NCI-H1436 (cell line): ENCODE measurements around the gene DMPK.
A peak's percentile ranks its signal among the peaks of the same experiment; 100 is the strongest.
"Not testable (repeated sequence)": the region's sequence is repeated elsewhere in the genome, so short reads cannot be mapped to it uniquely, and the experiment has no call there.

Experiments
- DNase-seq: peaks from one replicate; lab custom pipeline; 2025; lab: John Stamatoyannopoulos, UW

DMPK gene

DNA sequence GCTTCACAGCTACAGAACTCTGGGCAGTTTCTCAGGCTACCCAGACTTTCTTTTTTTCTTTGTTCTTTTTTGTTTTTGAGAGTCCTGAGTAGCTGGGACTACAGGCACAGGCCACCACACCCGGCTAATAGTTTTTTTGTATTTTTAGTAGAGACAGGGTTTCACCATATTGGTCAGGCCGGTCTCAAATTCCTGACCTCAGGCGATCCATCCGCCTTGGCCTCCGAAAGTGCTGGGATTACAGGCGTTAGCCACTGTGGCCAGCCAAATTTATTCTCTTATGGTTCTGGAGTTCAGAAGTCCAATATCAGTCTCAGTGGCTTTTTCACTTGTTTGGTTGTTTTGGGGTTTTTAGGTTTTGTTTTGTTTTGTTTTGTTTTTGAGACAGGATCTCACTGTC, 36.7 kb downstream of the DMPK start:
- no peak for DNase-seq

DNA sequence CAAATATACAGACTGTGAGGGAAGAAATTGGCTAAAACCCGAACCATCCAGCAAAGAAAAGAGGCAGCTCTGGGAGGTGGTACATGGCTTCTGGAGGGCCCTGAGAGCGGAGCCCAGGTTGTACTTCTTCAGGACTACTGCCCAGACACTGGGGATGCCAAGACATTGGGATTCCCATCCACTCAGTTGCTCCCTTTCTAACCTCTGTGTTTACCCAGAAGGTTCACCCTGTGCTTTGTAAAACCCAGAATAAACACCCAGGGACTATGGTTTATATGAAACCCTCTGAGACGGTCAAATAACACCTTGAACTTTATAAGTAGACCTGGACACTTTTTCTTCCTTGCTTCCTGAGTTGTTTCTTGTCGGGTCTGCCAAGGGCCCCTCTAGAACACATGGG, 39.3 kb downstream of the DMPK start:
- no peak for DNase-seq

DNA sequence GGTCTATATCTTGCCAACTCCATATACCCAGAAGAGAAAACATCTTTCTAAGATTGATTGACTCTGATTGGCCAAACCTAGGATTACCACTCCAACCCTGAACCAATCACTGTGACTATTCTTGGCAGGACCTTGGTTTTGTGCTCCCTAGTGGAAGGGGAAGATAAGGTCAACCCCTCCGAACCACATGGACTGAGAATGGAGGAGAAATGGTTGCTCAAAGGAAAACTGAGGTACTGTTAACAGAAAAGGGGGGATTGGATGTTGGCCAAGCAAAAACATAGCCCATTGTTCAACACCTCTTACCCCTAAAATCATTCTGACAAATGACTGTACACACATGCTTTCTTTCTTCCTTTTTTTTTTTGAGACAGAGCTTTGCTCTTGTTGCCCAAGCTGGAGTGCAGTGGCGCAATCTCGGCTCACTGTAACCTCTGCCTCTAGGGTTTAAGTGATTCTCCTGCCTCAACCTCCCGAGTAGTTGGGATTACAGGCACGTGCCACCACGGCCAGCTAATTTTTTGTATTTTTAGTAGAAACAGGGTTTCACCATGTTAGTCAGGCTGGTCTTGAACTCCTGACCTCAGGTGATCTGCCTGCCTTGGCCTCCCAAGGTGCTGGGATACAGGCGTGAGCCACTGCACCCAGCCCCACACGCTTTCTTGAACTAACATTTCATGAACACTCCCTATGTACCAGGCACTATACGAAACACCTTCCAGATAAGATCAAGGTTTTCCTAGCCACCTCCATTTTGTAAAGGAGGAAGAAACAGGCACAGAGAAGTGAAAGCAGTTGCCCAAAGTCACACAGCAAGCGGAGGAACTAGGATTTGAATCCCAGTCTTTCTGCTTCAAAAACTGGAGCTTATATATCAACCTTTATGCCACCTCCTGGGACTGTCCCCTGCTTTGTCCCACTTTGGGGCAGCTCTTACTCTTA, 42.5 kb downstream of the DMPK start:
- DNase-seq: no peak

DNA sequence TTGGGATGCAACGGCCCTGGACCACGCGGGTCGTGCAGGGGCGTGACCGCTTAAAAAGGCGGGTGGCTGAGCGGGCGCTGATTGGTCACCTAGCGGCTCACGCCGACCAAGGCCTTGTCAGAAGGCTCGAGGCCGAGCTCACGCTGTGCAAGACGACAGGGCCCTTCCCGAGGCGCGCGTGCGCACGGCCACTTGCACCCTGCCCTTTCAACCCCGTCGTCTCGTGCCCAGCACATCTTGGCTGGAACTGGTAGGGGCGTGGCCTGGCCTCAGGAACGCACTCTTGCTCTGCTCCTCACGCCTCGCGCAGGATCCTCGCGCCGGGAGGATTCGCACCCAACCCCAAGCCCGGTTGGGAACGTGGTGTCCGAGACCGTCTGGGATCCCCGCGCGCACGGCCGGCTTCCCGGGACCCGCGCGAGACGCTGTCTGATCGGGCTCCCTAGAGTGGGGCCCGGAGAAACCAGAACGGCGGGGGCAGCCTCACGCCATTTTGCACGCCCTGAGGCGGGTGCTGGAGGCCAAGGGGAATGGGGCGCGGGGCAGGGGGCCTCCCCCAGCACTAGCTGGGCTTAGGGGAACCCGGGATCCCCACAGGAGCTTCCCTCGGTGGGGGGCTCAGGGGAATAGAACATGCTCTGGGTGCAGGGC, 49.0 kb downstream of the DMPK start, which contains the start of gene MEIOSIN:
Gene MEIOSIN, plus strand, starts transcription at position 280 of the 651 bp plus-strand sequence. CDS start 1,938 bp downstream, outside the sequence.
- DNase-seq: no peak

DNA sequence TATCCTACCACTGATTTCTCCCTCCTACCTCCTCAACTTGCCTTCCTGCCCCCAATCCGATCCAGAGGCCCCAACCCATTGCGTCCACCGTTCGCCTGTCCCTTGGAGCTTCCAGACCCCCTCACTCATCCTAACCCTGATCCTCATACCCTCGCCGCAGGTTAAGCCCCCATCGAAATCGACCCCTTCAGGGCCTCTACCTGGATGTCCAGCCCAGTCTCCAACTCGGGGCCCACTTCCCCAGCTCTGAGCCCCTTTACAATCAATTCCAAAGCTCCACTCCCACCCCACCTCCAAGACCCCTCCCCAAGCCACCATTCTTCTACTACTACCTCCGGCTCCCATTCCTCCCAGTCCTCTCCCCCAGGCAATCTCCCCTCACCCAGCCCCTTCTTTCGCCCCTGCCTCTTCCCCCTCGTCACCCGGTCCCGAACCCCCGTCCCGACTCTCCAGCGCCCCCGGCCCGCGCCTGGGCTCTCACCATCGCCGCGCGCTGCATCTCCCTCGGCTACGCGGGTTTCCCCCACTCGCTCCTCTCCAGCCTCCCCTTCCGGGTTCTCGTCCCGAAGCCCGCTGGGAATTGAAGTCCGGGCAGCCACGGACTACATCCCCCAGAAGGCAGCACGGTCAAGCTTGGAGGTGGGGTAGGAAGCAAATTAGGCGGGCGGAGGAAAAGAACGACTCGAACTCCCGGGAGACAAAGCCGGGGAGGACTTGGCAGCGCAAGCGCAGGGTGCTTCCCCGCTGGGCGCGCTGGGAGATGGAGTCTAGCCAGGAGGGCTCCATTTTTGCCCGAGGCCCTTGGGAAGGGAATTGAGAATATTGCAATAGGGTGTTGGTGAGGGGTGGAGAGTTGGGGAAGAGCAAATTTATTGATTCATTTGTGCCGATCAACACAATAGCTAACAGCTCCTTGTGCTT, 51.7 kb downstream of the DMPK start, which contains the start of gene FBXO46:
Gene FBXO46, minus strand, starts transcription at position 529 of the 921 bp plus-strand sequence. CDS start 17,401 bp downstream, outside the sequence.
- peak; percentile 99 for DNase-seq

DNA sequence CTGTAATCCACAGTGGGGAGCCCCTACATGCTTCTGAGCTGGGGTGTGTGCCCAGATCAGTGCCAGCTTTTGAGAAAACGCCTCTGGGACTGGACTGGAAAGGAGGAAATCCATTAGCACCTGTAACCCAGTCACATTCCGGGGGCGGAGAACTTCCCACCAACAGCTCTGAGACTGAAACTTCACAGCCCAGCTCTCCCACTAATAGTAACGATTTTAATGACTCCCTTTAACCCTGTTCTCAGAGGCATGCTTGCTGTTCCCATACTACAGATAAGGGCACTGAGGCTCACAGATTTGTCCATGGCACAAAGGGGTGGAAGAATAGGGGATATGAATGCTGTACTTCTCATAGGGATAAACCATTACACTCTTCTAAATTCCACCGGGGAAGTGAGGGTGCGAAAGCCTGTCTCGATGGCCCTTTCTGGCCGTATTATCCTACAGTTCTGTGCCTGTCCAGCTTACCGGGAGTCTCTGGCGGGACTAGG, 52.4 kb downstream of the DMPK start:
- no peak for DNase-seq

DNA sequence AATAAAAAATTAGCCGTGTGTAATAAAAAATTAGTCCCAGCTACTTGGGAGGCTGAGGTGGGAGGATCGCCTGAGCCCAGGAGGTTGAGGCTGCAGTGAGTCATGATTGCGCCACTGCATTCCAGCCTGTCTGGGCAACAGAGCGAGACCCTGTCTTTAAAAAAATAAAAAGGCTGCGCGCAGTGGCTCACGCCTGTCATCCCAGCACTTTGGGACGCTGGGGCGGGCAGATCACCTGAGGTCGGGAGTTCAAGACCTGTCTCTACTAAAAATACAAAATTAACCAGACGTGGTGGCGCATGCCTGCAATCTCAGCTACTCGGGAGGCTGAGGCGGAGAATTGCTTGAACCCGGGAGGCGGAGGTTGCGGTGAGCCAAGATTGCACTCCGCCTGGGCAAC, 53.6 kb downstream of the DMPK start:
- DNase-seq: not testable (repeated sequence)

DNA sequence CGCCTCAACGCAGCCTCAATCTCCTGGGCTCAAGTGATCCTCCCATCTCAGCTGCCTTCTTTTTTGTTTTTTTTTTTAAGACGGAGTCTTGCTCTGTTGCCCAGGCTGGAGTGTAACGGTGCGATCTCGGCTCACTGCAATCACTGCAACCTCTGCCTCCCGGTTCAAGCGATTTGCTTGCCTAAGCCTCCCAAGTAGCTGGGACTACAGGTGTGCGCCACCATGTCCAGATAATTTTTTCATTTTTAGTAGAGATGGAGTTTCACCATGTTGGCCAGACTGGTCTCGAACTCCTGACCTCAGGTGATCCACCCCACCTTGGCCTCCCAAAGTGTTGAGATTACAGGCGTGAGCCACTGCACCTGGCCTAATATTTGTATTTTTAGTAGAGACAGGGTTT, 62.2 kb downstream of the DMPK start:
- DNase-seq: not testable (repeated sequence)
